ENCODE measurements around the gene CPT1B. TPM values are rescaled to one million over a fixed set of nuclear protein-coding genes. Genes with fewer than 3 reads are reported as not detected.

The CPT1B gene
- polyA plus RNA-seq, 3 donors: 0.18 to 66.9 TPM; not detected in 1

DNA sequence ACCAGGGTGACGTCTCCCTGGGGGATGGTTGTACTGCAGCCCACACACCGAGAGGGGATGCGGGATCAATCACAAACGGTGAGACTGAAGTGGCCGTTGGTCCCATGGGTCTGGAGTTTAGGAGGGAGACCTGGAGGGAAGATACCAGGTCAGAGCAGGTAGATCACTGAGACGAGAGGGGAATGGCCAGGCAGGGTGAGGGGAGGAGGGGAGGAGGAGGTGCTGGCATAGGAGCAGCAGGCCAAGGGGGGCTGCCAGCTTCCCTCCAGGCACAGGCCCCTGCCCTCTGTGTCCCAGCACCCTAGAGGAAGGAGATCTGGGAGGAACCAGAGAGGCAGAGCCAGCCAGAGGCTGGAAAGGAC lies 29.4 kb upstream of the CPT1B start:
- H3K4me1 ChIP-seq (ENCODE audit: control insufficient read depth in 1 of 2, insufficient read depth in 2 of 2, low read length in 2 of 2): no peaks in the 10 kb centered on the region
- no peak for TF ChIP-seq CTCF (IDR thresholded peaks at IDR 0.05)
- H3K9ac ChIP-seq (ENCODE audit: insufficient read depth, low read length, poor library complexity, severe bottlenecking): no peak overlapping the region
- H3K9me3 ChIP-seq (replicated peaks in 1 of 2; ENCODE audit: control insufficient read depth in 1 of 2, insufficient read depth in 1 of 2, low read length in 2 of 2): peaks cover 0 to 8% of the 10 kb centered on the region in 2 donors
- no peak overlapping the region for H2AFZ ChIP-seq (ENCODE audit: insufficient read depth, low read depth, low read length, poor library complexity, severe bottlenecking)
- H3K27ac Mint-ChIP-seq: no peak overlapping the region
- H3K9me3 Mint-ChIP-seq: peaks cover 0 to 5% (median 0%) of the 10 kb centered on the region in 7 donors
- peaks cover 42 to 85% (median 63%) of the 10 kb centered on the region in 3 donors for H3K27me3 Mint-ChIP-seq (ENCODE audit: low read depth in 3 of 3)
- H4K20me1 ChIP-seq (ENCODE audit: insufficient read depth, low read length): no peaks in the 10 kb centered on the region
- H3K27ac ChIP-seq (ENCODE audit: low read depth in 1 of 2, low read length in 2 of 2): no peak overlapping the region
- peaks cover 14 to 40% of the 10 kb centered on the region in 2 donors for H3K27me3 ChIP-seq (ENCODE audit: control insufficient read depth in 2 of 2, insufficient read depth in 2 of 2, low read length in 2 of 2)
- no peak for DNase-seq
- H3K4me1 Mint-ChIP-seq: peaks cover 2% of the 10 kb centered on the region
- intact Hi-C loops (cut with micrococcal nuclease): no loop called here
- H3K4me2 ChIP-seq (replicated peaks; ENCODE audit: extremely low read depth, low read length, poor library complexity, severe bottlenecking): no peak overlapping the region
- no peak overlapping the region for H3K4me3 ChIP-seq (replicated peaks in 1 of 3; ENCODE audit: low read depth in 2 of 3, low read length in 3 of 3)
- no peak overlapping the region for H3K4me3 Mint-ChIP-seq
- H3K79me2 ChIP-seq (ENCODE audit: insufficient read depth, low read length): no peaks in the 10 kb centered on the region
- H3K36me3 ChIP-seq (replicated peaks in 1 of 2; ENCODE audit: control insufficient read depth in 1 of 2, insufficient read depth in 2 of 2, low read length in 2 of 2): no peaks in the 10 kb centered on the region
- H3K36me3 Mint-ChIP-seq: no peaks in the 10 kb centered on the region
- WGBS (ENCODE audit: insufficient coverage): 83% methylated on average over 6 of the region's 6 CpGs

DNA sequence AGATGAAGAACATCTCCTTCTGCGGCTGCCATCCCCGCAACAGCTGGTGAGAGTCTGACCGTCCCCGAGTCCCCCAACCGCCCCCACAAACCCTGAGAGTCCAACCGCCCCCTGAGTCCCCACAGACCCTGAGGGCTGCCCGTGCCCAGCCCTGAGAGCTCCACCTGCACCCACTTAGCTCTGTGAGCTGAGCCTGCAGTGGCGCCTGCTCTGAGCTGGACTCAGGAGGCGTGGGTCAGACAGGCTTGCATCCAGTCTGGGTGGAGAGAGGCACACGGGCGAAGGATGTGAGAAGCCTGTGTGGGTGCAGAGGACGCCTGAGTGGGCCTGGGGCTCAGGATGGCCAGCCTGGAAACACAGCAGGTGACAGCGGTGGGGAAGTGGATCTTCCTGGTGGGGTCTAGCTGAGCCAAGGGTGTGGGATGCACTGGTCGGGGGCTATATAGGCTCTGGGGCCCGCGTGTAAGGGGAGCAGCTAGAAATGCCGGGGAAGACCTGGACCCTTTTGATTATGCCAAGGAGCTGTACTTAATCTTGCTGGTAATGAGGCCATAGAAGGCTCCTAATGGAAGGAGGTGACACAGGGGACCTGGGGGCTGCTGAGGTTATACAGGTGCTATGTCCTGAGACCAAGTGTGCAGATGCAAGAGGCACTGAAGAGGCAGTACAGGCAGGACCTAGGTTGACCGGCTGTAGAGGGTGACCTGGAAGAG lies 28.9 kb upstream of the CPT1B start:
- H3K4me3 ChIP-seq (replicated peaks in 1 of 3; ENCODE audit: low read depth in 2 of 3, low read length in 3 of 3): no peak overlapping the region
- no peak for DNase-seq
- no peak overlapping the region for H3K9ac ChIP-seq (ENCODE audit: insufficient read depth, low read length, poor library complexity, severe bottlenecking)
- no peak for TF ChIP-seq CTCF (IDR thresholded peaks at IDR 0.05)
- H3K79me2 ChIP-seq (ENCODE audit: insufficient read depth, low read length): no peaks in the 10 kb centered on the region
- peaks cover 20 to 45% of the 10 kb centered on the region in 2 donors for H3K27me3 ChIP-seq (ENCODE audit: control insufficient read depth in 2 of 2, insufficient read depth in 2 of 2, low read length in 2 of 2)
- no peak overlapping the region for H3K27ac ChIP-seq (ENCODE audit: low read depth in 1 of 2, low read length in 2 of 2)
- H4K20me1 ChIP-seq (ENCODE audit: insufficient read depth, low read length): no peaks in the 10 kb centered on the region
- peaks cover 46 to 86% (median 63%) of the 10 kb centered on the region in 3 donors for H3K27me3 Mint-ChIP-seq (ENCODE audit: low read depth in 3 of 3)
- peak overlapping the region in 1 of 2 donors; percentile 2 for H3K4me3 Mint-ChIP-seq
- no peaks in the 10 kb centered on the region for H3K4me1 ChIP-seq (ENCODE audit: control insufficient read depth in 1 of 2, insufficient read depth in 2 of 2, low read length in 2 of 2)
- no peaks in the 10 kb centered on the region for H3K36me3 ChIP-seq (replicated peaks in 1 of 2; ENCODE audit: control insufficient read depth in 1 of 2, insufficient read depth in 2 of 2, low read length in 2 of 2)
- H3K36me3 Mint-ChIP-seq: peaks cover 0 to 3% of the 10 kb centered on the region in 2 donors
- H3K9me3 Mint-ChIP-seq: peaks cover 0 to 8% (median under 1%) of the 10 kb centered on the region in 7 donors
- no peaks in the 10 kb centered on the region for H3K4me1 Mint-ChIP-seq
- peaks cover 0 to 14% of the 10 kb centered on the region in 2 donors for H3K9me3 ChIP-seq (replicated peaks in 1 of 2; ENCODE audit: control insufficient read depth in 1 of 2, insufficient read depth in 1 of 2, low read length in 2 of 2)
- WGBS (ENCODE audit: insufficient coverage): 89% methylated on average over 17 of the region's 18 CpGs
- H3K4me2 ChIP-seq (replicated peaks; ENCODE audit: extremely low read depth, low read length, poor library complexity, severe bottlenecking): no peak overlapping the region
- no peak overlapping the region for H2AFZ ChIP-seq (ENCODE audit: insufficient read depth, low read depth, low read length, poor library complexity, severe bottlenecking)
- intact Hi-C loops (cut with micrococcal nuclease): no loop called here
- H3K27ac Mint-ChIP-seq: no peak overlapping the region

All from CD14-positive monocyte (primary cell).